NCI-H460 (cell line): Measurements from ENCODE around the gene PARD3. TPM values are rescaled to one million over a fixed set of nuclear protein-coding genes. Genes with fewer than 3 reads are reported as not detected.

ENCODE experiments used
- DNase-seq: peaks from one replicate; pipeline ENCODE4 v3.0.0-alpha.2; 2016; ENCODE audit warnings: low read depth; ENCODE audit errors: extremely low read depth
- total RNA-seq: library from RNA; depleted of rRNA; stranded (reverse); fragments of >200 nt; shearing (Covaris generic); gene quantifications from 2 replicates; pipeline ENCODE4 v1.2.3, GENCODE V29; 2014

PARD3 gene
- total RNA-seq, 1 experiment from 2014 or later = 75.1 TPM

DNA sequence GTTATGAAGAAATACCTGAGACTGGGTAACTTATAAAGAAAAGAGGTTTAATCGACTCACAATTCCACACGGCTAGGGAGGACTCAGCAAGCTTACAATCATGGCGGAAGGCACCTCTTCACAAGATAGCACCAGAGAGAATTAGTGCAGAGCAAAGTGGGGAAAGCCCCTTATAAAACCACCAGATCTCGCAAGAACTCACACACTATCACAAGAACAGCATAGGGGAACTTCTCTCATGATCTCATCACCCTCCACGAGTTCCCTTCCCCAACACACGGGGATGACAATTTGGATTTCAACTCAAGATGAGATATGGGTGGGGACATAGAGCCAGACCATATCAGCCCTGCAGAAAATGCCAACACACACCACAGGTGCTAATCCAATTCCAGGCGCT is 218.7 kb downstream of the PARD3 start:
- DNase-seq = no peak

DNA sequence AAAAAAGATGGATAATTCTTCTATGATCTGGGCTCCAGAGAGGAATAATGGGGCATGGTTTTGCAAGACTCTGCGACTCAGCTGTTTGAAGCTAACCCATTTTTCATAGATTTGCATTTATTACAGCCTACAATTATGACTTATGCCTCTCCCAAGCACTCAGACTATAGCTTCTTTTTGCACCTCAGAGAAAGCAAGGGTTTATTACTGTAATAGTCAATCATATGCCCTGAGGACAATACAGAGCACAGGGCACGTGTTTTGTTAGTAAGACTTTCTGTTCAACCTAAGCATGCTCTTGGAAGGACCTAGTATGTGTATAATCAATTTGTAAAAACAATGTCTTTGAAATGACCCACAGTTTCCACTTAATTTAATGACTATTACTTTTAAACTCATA is 221.2 kb downstream of the PARD3 start:
- DNase-seq = no peak

DNA sequence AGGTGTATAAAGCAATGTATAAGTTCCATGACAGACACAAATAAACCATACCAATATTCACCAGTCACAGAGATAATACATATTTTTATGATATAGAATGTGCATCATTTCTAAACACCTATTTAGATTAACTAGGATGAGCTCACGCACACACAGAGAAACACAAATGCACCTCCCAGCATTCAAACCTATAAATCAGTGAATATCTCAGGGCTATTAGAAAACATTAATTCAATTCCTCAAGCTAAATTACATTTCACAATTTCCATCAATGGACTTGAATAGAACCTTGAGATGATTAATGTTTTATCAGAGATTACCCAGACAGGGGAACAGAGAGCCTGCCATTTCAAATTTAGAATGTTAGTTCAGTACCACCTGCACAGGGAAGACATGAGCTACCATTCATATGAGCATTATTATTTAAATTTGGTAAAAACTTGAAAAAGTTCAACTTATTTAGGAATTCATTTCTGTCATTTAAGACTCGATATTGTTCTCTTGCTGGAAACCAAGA is 221.7 kb downstream of the PARD3 start:
- DNase-seq = no peak

DNA sequence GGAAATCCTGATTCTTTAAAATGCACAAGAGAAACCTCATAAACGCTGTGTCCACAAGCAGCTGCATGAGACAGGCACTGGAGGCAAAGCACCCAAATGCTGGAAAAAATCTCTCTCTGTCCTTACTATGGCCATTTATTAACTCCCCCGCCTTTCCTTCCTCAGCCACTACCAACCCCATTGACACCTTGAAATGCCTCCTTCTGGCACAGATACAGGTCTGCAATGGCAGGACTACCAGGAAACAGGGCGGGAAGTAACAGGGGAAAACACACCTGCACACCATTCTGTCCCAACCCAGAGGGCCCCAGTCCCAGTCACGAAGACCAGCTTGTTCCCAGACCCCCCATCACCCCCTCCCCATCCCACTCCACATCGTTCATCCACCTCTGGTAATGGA is 224.3 kb downstream of the PARD3 start:
- no peak for DNase-seq

DNA sequence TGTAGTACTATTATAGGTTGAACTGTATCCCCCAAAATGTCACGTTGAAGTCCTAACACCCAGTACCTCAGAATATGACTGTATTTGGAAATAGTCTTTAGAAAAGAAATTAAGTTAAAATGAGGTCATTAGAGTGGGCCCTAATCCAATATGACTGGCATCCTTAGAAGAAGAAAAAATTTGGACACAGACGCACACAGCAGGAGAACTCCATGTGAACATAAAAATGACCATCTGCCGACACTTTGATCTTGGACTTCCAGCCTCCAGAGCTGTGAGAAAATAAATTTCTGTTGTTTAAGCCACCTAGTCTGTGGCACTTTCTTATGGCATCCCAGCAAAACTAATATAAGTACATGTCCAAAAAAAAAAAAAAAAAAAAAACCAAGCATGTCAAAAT is 225.8 kb downstream of the PARD3 start:
- DNase-seq = no peak

DNA sequence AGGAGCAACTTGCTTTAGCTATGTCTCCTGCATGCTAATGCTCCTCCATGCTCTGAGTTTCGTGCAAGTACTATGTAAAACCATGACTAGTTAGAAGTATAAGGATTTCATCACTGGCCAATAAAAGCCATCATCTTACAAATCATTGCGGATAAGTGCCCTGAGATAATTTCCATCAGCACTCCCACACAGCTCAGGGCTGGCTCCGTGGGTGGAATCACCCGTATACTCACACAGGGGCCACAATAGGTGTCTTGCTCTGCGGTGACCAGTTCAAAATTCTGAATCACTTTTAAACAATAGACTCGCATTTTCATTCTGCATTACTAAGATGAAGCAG is 227.4 kb downstream of the PARD3 start:
- DNase-seq = no peak

DNA sequence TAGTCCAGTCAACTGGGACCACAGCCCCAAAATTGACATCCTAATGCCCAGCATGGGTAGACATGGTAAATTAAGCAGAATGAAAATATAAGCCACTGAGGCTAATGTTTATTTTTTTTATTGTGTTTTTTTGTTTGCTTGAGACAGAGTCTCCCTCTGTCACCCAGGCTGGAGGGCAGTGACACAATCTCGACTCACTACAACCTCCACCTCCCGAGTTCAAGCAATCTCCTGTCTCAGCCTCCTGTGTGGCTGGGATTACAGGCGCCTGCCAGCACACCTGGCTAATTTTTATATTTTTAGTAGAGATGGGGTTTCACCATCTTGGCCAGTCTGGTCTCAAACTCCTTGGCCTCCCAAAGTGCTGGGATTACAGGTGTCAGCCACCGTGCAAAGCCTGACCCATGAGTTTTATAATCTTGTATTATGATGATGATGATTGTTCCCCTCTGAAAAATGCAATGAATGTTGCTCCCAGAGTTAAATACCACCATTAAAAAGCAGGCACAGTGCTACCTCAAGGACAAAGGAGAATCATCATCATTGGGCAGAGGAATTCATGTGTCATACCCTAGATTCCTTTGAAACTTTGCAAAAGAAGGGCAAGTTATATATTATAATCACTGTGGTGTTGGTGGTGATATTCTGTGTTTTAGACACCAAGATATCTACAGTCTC is 228.0 kb downstream of the PARD3 start:
- DNase-seq = no peak

DNA sequence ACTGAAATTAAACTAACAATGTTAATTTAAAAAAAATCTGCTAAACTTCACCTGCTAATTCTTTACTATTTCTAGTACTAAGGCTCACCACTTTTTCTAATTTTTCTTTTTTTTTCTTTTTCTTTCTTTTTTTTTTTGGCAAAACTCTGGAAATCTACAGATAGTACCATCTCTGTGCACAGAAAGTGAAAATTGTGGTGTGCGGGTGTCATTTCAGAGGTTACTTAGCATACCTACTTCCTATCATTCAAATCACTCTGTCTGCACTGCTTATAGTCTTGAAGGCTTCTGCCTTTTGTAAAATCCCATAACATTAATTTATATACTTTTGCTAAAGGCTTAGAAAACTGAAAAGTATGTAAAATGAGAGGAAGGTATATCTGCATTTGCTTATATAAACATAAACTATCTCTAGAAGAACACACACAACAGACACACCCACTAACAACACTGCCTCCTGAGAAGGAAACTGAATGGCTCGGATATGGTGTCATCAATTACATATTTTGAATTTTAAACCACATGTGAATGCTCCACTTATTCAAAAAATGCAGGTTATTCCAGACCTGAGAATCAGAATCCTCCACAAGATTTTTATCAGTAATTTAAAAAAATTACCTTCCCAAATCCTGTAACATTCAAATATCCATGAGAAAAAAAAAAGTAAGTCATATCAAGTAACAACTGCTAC is 229.5 kb downstream of the PARD3 start:
- DNase-seq = no peak

DNA sequence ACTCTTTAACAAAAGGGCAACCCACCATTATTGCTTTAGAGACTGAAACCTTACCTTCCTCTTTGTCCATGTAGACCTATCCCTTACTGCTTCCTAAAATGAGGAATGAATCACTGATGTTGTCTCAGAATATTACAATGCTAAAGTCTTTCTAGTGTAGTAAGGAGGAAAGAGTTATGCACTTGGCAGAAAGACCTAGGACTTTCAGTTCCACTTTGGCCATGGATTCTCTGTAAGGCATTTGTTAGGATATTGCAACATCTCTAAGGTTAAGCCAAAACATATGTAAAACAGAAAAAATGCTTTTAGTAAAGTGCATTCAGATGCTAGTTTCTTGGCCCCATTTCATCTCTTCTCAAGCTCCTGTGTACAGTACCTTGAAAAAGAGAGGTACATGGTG is 230.9 kb downstream of the PARD3 start:
- no peak for DNase-seq

DNA sequence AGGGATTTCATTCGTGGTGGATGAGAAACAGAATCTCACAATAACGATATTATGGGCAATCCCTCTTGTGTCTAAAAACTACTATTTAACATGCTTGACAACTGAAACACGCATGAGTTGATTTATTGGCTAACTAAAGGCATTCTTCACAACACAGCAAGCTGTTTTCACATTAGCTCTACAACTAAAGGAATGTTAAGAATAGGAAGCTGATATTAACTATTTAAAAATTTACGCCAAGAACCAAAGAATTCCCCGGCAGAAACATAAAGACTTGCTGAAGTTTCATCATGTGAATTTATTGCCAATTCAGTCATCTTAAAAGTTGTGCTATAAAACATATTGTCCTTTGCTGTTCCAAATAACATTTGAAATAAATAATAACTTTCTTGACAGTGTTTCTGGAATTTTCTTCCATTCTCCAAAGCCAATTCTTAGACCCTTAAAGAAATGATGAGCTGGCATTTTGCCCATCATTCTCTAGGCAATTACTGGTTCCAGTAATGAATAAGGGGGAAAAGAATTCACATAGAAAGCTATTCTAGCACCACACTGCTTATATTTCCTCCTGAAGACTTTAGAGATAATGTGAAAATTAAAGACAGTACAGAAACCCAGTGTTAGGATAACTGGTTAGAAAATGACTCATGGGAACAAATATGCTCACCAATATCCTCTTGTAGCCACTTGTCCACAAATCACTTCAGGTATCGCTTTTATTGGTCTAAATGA is 233.1 kb downstream of the PARD3 start:
- no peak for DNase-seq

DNA sequence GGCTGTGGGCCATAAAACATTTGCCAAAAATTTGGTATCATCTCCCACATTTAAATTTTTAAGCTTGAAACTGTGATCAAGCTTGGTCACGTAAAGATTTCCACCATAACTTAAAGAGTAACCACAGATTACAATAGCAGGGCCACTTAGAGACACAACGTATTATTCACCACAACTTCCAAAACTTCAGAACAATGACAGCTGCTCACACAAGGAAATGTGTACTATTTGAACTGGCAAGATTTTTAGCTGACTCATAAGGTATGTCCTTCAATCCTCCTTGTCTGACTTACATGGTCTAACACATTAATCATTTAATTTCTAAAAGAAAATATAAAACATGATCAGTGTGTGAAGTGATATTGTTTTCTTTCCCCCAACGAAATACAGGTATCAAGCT is 234.5 kb downstream of the PARD3 start:
- DNase-seq = no peak

DNA sequence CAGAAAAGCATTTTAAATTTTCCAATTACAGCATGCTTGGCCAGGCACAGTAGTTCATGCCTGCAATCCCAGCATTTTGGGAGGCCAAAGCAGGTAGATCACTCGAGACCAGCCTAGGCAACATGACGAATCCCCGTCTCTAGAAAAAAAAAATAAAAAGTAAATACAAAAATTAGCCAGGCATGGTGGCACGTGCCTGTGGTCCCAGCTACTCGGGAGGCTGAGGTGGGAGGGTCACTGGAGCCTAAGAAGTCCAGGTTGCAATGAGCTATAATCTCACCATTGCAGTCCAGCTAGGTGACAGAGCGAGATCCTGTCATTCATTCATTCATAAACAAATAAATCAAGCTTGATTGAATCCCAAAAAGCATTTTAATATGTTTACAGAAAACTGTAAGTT is 234.9 kb downstream of the PARD3 start:
- no peak for DNase-seq

DNA sequence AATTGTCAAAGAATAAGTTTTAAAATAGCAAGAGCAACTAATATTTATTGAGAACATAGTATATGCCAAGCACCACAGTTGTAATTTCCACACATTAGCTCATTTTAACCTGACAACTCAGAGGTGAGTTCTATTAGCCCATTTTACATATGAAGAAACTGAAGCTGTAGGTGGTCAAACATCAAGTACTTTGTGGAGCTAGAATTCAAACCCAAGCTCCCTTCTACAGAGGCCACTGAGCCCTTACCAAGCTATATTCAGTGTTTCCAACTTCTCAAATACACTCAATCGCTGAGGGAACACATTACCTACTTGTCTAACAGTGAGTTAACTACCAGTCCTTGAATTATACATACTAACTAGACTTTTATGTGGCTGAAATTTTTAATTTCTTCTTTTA is 236.6 kb downstream of the PARD3 start:
- DNase-seq = no peak

DNA sequence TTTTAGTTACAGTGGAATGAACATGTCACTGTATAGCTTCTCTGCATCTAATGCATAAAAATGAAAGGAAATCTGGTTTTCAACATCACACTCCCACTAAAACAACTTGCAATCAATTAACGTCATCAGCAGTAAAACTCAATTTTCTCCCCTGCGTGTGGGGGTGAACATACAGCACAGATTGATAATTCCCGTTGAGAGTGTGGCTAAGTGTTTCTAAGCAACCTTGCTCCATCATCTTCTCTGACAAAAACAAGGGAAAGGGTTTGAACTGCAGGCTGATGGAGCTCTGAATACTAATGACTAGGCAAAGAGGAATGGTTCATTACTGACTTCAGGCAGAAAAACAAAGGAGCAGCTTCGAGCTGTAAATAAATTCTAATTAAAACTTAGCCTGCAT is 238.3 kb downstream of the PARD3 start:
- DNase-seq = no peak

DNA sequence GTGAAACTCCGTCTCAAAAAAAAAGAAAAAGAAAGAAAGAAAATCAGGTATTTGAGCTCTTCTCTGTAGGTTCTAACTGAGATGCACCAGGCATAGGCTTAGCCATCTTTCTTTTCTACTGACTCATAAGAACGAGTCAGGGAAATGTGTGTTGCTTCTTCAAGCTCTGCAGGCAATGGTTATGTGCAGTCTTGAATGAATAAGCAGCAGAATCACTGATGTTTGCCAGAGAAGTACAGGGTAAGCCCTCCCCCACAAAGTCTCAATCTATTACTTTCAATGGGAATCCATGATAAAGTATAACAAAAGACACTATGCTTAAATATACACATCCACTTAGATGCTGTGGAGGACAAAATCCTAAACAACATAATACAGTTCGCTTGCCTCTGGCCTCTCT is 239.2 kb downstream of the PARD3 start:
- DNase-seq = no peak

DNA sequence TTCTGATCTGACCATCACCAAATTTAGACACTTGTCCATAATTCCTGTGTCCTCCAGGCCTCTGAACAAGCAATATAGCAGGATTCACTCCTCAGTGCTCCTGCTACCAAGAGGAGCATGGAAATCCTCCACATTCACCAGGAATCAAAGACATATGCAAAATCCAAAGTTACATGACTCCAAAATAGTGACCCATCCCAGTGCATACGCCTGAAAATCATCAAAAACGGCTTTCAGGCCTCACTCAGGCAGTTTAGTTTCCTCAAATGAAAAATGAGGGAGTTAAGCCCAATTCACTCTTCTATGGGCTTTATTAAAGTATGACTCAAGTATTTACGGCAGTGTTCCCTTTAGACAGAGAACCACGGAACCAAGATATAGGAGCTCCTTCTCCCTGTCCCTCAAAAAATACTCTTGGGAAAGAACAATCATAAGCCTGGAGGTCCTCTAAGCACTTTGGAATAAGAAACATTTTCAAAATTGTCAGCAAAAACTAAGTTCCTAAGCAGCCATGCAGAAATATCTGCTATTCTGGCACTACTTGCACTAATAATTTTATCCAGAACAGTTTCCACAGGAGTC is 240.7 kb downstream of the PARD3 start:
- no peak for DNase-seq

DNA sequence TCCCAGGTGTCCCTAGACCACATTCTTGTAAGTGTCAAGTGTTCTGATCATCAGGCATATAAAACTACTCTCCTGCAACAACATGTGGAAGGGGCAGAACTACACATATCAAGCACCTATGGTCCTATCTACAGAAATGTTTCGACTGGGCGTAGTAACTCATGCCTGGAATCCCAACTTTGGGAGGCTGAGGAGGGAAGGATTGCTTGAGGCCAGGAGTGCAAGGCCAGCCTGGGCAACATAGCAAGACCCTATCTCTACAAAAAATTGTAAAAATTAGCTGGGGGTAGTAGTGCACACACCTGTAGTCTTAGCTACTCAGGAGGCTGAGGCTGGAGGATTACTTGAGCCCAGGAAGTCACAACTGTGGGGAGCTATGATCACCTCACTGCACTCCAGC is 244.2 kb downstream of the PARD3 start:
- DNase-seq = no peak

DNA sequence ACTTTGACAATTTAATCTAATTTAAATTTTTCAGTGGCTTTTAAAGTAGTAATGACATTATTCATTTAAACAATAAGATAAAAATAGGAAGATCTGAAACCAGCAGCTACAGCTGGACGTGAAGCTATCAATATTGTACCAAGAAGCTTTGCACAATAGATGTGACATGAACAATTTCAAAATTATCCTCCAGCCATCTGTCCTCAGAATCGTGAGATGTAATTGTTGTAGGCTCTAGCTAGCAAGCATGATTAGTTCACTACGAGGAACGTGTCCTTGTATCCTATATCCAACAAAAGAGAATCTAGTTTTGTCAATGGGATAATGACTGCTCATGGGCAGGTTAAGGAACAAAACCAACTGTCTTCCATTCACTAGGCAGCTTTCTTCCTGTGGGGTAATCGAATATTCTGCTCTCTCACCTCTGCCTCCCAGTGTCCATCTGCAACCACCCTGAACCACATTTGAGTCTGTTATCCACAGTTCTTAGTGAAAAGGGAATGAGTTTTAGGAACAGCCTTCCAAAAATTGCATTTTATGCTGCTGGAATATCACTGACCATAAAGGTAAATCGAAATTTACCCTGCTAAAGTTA is 247.3 kb downstream of the PARD3 start:
- no peak for DNase-seq

DNA sequence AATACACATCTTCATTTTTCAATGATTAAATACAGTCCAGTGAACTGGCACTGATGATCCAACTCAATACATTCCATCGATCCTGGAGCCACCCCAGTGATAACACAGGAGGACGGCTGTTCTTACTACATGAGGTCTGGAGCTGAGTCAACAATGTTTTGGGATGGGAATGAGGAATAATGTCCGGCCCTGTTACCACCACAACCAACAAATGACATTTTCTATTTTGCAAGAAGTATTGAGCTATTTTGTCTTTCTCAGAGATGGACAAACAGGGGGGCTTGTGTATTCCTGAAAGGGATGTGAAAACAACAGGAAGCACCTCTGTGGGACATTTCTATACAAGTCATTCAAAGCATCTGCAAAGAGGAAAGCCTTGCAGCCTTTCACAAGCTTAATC is 249.2 kb downstream of the PARD3 start:
- DNase-seq = no peak

DNA sequence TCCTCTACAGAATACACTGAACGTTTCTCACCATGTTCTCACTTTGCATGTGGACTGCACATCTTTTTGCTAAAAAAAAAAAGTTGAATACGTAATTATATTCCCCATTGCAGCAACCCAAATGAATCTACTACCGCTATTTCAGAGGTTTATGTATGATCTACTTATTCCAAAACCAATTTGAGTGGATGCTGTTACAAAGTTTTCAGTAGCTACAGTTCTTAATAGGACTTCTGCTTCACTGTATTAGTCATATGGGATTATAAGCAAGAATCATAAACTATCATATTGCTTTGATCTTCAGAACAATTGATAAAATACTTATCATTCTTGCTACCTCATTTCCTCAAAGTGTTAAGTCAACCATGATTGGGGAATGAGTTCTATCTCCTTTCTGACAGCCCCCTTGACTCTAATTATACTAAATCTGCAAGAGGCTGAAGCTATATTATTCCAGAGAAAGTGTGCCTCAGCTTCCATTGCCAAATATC is 257.0 kb downstream of the PARD3 start:
- no peak for DNase-seq

DNA sequence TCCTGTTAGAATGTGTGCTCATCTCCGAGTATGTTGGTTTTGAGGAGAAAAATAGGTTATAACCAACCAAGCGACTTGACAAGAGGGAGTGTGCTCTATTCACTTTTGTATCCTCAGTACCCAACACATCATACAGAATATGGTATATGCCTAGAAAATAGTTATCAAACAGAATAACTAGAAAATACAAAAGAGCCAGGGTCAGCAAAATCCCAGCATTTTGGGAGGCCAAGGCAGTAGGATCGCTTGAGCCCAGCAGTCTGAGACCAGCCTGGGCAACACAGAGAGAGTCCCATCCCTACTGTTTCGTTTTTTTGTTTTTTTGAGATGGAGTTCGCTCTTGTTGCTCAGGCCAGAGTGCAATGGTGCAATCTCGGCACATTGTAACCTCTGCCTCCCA is 257.9 kb downstream of the PARD3 start:
- DNase-seq = no peak
